HG02943 (cell line): Measurements from ENCODE around the gene SRPRB.
"Not testable (repeated sequence)": the region's sequence is repeated elsewhere in the genome, so short reads cannot be mapped to it uniquely, and the experiment has no call there.

ENCODE experiments used
- ATAC-seq: cut with Tn5 transposase; IDR thresholded peaks from one replicate; pipeline ENCODE4 v1.9.1; 2021; ENCODE audit warnings: mild to moderate bottlenecking, low read depth, moderate library complexity; ENCODE audit not compliant: unreplicated experiment

The SRPRB gene

DNA sequence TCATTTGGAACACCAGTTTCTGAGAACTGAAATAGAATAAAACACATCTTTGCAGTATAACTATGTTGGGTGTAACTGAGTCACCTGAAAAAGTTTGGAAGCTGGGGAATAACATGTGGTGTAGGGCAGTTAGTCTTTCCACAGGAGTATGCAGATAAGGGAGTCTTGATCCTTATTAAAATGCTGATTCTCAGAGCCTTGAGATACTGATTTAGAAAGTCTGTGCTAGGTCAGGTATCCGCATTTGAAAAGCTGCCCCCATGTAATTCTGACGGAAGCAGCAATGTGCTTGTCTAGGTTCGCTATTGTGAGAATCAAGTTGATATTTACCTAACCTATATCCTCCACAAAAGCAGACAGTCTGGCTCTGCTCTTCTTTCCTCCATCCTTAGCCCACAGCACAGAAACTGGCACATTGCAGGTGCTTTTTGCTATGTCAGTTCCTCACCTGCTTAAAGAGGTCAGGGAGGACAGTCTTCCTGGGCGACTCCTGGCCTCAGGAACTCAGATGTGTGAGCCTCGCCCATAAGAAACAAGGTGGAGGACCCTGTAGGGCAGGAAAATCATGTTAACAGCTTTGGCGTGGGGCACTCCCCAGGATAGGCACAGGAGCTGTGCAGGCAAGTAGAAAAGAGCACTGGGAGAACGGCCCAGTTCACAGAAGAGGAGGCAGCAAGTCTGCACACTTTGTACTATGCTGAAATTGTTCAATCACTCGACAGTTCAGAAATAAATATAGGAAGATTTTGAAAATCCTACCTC, 27.6 kb upstream of the SRPRB start:
- ATAC-seq: no peak

DNA sequence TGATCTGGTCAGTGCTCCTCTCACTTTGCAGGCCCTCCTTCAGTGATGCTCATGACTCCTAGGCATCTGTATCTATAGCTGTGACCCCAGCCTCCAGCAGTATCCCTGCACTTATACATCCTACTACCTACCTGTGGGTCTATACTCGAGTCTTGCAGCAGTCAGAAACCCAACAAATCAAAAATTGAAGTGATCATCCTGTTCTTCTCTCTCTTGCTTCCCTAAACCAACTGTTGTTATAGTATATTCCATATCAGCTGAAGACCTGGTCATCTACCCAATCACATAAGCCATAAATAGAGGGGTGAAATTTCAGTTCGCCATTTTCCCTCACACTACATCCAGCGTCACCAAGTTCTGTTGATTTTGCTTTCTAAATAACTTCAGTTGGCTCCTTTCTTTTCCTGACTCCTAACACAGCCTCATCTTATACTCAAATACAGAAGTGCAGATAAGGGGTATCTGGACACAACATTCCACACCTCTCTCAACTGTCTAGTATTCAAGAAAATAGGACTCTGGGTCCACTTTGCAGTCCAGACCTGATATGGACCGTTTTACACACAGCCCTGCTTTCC, 25.9 kb upstream of the SRPRB start:
- no peak for ATAC-seq

DNA sequence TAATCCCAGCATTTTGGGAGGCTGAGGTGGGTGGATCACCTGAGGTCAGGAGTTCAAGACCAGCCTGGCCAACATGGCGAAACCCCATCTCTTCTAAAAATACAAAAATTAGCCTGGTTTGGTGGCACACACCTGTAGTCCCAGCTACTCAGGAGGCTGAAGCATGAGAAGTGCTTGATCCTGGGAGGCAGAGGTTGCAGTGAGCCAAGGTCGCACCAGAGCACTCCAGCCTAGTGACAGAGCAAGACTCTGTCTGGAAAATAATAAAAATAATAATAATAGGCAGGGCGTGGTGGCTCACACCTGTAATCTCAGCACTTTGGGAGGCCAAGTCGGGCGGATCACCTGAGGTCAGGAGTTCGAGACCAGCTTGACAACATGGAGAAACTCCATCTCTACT, 24.9 kb upstream of the SRPRB start:
- not testable (repeated sequence) for ATAC-seq

DNA sequence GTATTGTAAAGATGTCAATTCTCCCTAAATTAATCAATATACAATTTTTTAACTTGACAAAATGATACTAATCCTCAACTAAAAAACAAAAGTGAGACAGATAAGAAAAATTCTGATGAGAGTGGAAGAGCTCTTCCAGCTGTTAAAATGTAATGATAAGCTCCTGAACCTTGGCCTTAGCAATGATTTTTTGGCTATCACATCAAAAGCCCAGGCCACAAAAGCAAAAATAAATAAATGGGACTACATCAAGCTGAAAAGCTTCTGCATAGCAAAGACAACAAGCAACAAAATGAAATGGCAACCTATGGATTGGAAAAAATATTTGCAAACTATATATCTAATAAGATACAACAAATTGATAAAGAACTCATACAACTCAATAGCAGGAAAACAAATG, 24.0 kb upstream of the SRPRB start:
- no peak for ATAC-seq

DNA sequence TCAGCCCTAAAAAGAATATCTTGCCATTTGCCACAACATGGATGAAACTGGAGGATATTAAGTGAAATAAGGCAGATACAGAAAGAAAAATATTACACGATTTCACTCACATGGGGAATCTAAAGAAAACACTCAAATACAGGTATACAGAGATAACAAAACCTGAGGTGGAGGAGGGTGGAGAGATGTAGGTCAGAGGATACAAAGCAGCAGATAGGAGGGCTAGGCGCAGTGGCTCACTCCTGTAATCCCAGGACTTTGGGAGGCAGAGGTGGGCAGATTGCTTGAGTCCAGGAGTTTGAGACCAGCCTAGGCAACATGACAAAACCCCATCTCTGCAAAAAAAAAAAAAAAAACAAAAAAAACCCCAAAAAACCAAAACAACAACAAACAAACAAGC, 23.2 kb upstream of the SRPRB start:
- ATAC-seq: no peak

DNA sequence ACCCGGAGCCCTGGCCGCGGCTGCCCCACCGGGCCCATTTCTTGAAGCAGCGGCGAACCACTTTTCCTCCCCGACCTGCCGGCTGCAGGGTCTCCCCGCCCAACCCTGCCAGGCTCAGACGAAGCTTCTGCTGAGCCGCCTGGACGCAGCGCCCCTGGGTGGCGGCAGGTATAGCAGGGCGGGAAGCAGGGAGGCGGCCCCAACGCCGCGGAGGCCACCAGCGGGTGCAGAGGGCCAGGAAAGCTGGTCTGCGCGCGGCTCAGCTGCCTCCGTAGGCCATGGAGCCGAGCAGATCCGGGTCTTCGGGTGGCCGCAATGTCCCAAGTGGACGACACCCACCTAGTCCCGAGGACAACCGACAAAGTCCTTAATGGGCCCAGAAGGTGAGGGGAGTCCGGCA, 21.9 kb upstream of the SRPRB start:
- no peak for ATAC-seq

DNA sequence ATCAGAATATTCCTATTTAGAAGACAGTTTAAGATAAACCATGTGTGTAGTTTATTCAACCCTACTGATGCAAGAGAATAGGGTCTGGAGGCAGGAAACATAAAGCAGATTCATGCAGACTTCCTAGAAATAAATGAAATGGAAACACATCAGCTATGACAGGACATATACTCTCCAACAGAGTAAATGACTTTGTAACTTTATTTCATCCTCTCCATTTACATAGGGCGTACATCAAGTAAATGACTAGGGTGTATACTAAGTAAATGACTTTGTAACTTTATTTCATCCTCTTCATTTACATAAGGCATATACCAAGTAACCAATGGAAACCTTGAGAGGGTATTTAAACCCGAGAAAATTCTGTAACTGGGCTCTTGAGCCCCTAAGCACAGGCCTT, 17.6 kb upstream of the SRPRB start:
- no peak for ATAC-seq

DNA sequence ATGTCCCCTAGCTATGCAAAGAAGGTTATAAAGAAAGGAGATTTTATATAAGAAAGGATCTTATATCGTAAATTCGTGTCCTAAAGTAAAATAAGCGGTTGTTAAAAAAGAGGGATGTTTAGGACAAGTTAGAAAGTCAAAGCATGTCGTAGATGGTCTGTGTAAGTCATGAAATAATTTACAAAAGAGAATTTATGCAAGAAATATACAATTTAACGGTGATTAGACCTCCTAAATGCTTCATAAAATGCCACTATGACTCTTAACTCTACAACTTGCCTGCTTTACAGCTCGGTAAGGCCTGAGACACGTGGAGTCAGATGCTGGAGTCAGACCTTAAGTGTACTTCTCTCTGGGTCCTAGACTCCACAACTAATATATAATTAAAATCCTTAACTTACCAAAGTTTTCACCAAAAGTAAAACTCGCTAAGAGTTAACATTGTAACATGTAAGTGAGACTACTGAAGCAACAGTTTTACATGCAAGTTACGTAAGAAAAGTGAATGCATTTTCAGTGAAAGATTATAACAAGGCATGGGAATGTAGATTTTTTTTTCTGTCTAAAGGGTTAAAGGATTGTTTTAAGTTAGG, 13.3 kb upstream of the SRPRB start:
- ATAC-seq: no peak

DNA sequence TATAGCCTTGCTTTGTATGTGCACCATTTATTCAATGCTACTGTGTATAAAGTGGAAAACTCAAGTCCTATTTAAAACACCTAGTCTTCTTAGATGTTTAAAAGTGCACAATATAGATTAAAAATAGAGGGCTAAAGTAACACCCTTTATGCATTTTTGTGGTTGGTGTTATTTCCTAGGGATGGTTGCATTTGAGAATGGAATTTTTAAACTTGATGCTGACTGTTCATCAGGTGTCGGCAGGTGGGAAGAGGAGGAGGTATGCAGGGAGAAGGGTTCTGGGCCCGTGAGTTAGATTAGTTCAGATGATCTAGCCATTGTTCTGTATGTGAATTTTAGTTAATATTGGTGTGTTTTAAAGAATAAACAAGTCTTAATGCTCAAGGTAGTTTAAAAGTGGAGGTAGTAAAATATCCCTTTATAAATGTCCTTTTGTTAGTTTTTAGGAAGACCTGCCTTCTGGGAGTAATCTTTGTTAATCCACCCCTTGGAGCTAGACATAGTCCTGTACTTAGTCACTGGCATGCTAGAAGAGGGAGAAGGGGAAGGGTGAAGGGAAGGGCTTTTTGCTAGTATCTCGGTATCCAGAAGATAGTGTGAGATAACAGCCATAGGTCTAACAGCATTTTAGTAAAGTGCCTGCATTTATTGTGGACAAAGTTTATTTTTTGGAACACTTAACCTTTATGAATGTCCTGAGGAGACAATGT, 8.1 kb upstream of the SRPRB start:
- ATAC-seq: no peak

DNA sequence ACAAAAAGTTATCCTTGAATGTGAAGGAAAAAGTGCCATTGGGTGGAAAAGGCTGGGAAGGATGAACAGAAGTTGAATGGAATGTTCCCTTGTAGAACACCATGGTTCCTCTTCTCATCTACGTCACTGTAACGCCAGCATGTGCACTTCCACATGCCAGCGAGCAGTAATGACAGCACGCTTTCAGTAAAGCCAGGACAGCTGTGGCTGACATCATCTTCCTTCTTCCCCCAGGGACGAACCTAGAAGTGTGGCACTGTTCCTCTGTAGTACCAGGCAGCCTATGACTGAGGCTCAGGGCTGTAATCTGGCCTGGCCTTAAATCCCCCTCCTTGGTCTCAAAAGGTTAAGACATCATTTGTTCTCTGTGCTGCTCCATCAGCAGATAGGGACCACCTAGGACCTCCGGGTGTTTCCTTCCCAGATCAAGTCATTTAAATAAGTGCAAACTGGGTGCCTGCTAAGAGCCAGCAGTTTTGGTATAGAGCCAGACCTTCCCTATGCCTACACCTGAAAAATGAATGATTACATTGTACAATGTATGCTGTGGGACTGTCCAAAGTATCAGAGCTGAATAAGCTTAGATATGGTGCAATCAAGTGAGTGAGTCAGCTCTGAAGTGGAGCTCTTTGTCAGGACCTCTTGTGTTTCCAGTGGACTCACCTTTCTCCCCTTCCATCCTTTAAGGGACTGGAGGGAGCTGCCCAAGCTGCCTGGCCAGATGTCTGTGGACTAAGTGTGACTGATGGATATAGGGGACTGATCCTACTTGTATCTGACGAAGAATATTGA, 5.6 kb upstream of the SRPRB start:
- no peak for ATAC-seq

DNA sequence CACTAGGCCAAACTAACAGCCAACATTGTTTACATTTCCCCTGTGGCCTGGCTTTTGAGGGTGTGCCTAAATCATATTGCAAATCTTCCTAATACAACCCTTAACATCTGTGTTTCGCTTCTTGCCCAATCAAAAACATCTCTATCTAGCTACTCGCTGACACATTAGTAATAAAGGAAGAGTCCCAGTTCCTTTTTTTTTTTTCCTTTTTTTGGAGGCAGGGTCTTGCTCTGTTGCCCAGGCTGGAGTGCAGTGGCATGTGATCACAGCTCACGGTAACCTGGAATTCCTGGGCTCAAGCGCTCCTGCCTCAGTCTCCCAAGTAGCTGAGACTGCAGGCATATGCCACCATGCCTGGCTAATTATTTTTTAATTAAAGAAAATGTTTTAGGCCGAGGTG, 2.1 kb upstream of the SRPRB start:
- no peak for ATAC-seq

DNA sequence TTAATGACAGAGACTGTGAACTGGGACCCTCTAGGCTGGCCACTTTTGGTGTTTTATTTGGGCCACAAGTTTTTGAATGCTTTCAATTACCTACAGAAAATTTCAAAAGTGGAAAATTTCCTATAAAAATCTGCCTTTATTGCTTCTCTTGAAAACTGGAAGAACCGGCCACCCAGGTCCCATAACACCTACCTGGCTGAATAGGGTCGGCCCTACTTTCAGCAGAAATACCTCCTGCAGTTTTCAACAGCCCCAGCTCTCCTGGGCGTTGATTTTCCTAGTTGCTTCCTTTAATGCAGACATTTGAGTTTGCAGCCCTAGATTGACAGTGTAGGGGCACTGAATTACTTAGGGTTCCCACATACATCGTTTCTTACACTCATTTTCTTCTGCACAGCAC, 719 bp upstream of the SRPRB start:
- ATAC-seq: no peak

DNA sequence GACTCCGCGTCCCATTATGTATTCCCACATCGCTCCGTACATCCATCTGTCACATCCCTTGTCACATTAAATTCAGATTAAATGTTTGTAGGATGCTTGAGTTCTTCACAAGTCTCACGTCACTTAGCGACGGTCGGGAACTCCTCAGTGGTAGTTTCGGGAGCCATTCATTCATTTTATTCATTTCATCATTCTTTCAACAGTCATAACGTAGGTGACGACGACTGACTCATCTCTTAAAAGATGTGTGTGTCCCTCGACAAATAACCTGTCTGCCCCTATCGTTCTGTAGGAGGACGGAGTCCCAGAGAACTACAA, 272 bp upstream of the SRPRB start:
- ATAC-seq: no peak

DNA sequence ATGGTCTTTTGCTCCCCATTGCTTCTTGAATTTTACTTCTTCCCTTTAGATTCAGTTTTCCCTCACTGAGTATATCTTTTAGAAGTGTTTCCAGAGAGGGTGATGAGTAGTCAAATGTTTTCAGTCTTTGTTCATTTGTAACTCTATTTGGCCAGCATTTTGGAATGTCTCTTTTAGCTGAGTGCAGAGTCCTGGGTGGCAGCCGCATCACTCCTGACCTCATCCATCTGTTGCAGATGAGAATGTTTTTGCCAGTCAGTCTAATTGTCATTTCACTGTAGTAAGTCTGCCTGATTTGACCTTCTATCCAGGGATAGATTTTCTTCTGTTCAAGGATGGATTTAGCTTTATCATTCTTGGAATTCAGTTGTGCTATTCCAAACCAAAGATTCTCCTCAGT, 7.3 kb downstream of the SRPRB start:
- no peak for ATAC-seq

DNA sequence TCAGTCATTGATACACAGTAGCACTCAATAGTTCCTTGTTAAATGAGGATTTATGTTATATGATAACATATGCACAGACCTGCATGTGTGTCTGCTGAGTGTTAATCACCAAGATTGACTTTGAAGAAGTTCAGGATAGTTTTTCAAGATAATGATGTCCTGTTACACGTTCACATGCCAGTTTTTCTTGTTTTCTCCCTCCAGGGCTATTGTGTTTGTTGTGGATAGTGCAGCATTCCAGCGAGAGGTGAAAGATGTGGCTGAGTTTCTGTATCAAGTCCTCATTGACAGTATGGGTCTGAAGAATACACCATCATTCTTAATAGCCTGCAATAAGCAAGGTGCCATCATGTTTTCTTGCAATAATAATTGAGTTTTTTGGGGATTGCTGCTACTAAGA, 9.8 kb downstream of the SRPRB start:
- ATAC-seq: no peak

DNA sequence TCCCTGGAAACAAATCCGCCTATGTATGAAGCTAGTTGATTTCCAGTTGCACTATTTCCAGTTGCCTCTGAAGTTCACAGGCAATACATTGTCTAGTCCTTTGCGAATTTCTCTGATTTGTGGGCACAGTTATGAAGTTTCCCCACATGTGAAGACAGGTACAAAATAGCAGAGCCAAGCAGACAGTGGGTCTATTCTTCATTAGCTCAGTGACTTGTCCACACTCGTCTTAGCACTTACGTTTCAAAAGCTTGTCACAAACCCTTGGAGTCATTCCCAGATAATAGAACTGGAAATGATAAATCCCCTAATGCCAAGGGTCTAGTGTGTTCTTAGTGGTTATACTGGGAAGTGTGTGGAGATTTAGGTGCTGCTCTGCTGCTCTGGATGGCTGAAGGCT, 14.5 kb downstream of the SRPRB start:
- ATAC-seq: no peak

DNA sequence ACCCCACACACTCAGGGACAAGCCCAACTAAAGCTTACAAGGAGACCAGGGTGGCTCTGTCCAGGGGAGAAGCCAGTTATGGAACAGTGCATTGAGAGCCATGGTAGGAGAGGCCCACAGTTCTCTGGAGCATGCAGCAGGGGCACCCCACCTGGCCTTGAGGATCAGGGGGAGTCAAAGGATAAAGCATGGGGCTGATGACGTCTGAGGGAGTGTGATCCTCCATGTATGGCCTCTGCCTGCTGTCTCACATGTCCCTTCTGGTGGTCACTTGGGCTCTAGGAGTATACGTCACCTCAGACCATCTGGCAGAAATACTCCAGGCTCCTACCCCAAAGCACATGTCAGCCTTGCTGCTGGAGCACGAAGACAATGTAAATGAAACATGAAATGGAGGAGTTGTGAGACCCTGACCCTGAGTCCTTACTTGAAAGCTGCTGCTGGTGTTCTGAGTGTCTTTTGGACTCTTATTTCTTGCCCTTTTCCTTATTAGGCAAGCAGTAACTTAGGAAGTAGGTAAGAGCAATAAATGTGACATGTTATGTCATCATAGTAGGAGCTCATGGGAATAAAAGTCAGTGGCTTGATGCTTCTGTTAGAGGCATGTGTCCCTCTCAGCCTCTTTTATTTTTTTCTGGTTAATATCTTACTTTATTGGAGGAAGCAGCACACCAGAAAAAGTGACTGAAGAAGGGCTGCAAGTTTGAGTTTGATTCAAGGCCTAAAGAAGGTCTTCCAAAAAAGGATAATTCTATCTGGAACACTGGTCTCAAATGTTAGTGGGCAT, 15.5 kb downstream of the SRPRB start:
- ATAC-seq: no peak

DNA sequence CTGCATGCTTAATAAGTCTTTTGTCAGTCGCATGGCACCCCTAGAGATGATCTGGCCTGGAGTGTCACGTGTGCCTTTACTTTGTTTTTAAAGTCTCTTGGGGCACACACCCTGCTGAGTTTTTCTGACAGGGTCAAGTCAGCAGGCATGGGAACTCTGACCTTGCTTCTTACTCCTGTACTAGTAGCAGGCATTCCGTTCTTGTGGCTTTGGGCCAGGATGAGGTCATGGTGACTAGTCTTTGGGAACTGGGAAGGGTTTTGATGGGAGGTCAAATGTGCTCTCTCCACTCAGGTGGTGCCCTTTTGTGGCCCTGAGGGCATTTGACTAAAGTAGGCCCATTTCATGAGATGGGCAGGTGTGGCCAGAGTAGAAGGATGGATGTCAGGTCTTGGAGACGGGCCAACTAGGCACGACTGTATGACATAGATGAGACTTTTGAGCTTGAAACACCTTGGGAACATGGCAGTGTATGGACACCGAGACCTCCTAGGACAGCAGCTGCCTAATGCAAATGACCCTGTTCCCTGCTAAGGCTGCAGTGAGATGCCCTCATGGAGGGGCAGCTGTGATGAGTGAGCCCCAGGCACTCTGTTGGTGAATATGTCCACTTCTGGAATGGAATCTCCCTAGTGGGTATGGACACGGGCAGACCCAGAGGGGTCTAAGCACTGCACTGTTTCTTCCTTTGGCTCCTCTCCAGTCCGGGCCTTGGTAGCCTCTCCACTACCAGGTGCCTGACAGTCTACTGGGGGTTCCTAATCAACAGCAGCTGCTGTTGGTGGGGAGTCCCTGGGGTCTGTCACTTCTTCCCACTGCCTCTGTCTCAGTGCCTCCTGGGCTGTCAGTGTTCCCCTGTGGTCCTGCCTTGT, 16.4 kb downstream of the SRPRB start:
- ATAC-seq: no peak

DNA sequence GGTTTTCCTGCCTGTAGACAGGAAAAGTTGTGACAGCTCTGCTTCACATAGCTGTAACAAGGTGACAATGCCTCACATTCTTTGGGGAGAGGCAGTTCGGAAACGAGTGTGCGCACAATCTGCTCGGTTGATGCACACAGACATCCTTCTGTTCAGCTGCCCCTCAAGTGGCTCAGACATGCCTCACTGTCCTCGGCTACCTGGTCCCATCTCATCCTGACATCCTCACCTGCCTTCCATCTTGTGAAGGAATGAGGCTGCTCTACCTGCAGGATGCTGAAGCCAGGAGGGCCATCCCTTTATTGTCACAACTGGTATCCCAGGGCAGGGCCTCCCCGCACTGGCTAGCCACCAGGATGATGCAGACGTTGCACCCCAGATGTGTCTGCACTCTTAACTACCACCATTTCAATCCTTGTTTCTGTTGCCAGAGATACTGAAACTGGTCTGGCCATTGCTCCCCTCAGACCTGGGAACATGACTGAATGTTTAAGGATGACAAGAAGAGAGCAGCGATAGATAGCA, 19.4 kb downstream of the SRPRB start:
- no peak for ATAC-seq
